Measurements from ENCODE around the gene HCRTR1. TPM values are rescaled to one million over a fixed set of nuclear protein-coding genes. Genes with fewer than 3 reads are reported as not detected.

Gene HCRTR1
- polyA plus RNA-seq, 3 donors: 0.17 to 0.38 (median 0.18) TPM

- DNase-seq (ENCODE audit: low read depth in 3 of 3, low spot score in 2 of 3): no peak
These were observed 46.3 kb downstream of the HCRTR1 start for GRCh38 chr1:31663622-31664452.

- DNase-seq (ENCODE audit: low read depth in 3 of 3, low spot score in 2 of 3): no peak
These were observed 47.0 kb downstream of the HCRTR1 start for GRCh38 chr1:31664528-31664927.

GRCh38 chr1:31665234-31665878 lies 47.9 kb downstream of the HCRTR1 start:
- DNase-seq (ENCODE audit: low read depth in 3 of 3, low spot score in 2 of 3): no peak

- DNase-seq (ENCODE audit: low read depth in 3 of 3, low spot score in 2 of 3): no peak
These were observed 48.9 kb downstream of the HCRTR1 start for GRCh38 chr1:31666263-31666963.

- no peak for DNase-seq (ENCODE audit: low read depth in 3 of 3, low spot score in 2 of 3)
These were observed 49.7 kb downstream of the HCRTR1 start for GRCh38 chr1:31667065-31667785.

- no peak for DNase-seq (ENCODE audit: low read depth in 3 of 3, low spot score in 2 of 3)
These were observed 50.9 kb downstream of the HCRTR1 start for GRCh38 chr1:31668303-31668883.

- DNase-seq (ENCODE audit: low read depth in 3 of 3, low spot score in 2 of 3): no peak
These were observed 51.9 kb downstream of the HCRTR1 start for GRCh38 chr1:31669433-31669785.

GRCh38 chr1:31669786-31670592 lies 52.5 kb downstream of the HCRTR1 start:
- DNase-seq (ENCODE audit: low read depth in 3 of 3, low spot score in 2 of 3): peak; percentile 31 to 41 (median 35)

- no peak for DNase-seq (ENCODE audit: low read depth in 3 of 3, low spot score in 2 of 3)
These were observed 53.1 kb downstream of the HCRTR1 start for GRCh38 chr1:31670593-31670964.

GRCh38 chr1:31671147-31671546 lies 53.7 kb downstream of the HCRTR1 start:
- no peak for DNase-seq (ENCODE audit: low read depth in 3 of 3, low spot score in 2 of 3)

GRCh38 chr1:31671561-31672201 lies 54.2 kb downstream of the HCRTR1 start:
- DNase-seq (ENCODE audit: low read depth in 3 of 3, low spot score in 2 of 3): no peak

GRCh38 chr1:31672986-31673385 lies 55.5 kb downstream of the HCRTR1 start:
- DNase-seq (ENCODE audit: low read depth in 3 of 3, low spot score in 2 of 3): no peak

- DNase-seq (ENCODE audit: low read depth in 3 of 3, low spot score in 2 of 3): no peak
These were observed 55.9 kb downstream of the HCRTR1 start for GRCh38 chr1:31673433-31673832.

GRCh38 chr1:31674626-31675025 lies 57.1 kb downstream of the HCRTR1 start:
- no peak for DNase-seq (ENCODE audit: low read depth in 3 of 3, low spot score in 2 of 3)

- no peak for DNase-seq (ENCODE audit: low read depth in 3 of 3, low spot score in 2 of 3)
These were observed 57.7 kb downstream of the HCRTR1 start for GRCh38 chr1:31675161-31675560.

- DNase-seq (ENCODE audit: low read depth in 3 of 3, low spot score in 2 of 3): no peak
These were observed 58.3 kb downstream of the HCRTR1 start for GRCh38 chr1:31675756-31676155.

Data from right renal cortex interstitium (tissue), 3 donors.